GM19438 (cell line): ENCODE results near the gene MRPS24.
"Not testable (repeated sequence)": the region's sequence is repeated elsewhere in the genome, so short reads cannot be mapped to it uniquely, and the experiment has no call there.

Source experiments
- ATAC-seq: cut with Tn5 transposase; IDR thresholded peaks from one replicate; pipeline ENCODE4 v1.9.1; 2021; ENCODE audit warnings: low read depth; ENCODE audit not compliant: unreplicated experiment

The MRPS24 gene

DNA sequence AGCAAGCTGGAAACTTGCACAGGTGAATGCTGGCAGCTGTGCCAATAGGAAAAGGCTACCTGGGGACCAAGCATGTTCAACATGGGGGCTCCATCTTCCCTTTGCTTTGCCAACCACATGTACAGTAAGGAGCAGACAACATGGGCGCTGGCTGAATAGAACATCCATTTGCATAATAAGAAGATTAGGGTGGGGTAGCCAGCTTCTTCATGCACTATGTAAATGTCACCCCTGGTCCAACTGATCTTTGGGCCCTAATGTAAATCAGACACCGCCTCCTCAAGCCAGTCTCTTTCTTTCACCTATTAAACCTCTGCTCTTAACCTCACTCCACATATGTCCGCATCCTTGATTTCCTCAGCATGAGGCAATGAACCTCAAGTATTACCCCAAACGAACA is 26.0 kb downstream of the MRPS24 start:
- no peak for ATAC-seq

DNA sequence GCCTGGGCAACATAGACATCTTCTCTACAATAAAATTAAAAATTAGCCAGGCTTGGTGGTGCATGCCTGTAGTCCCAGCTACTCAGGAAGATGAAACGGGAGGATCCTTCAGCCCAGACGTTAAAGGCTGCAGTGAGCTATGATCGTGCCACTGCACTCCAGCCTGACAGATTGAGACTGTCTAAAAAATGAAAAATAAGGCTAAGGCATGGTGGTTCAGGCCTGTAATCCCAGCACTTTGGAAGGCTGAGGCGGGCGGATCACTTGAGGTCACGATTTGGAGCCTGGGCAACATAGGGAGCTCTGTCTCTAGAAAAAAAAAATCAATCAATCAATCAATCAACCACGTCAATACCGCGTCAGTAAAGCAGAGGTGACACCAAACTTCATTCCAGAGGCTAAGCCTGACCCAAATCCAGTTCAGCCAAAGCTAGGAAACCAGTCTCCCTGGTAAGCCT is 31.1 kb downstream of the MRPS24 start:
- no peak for ATAC-seq

DNA sequence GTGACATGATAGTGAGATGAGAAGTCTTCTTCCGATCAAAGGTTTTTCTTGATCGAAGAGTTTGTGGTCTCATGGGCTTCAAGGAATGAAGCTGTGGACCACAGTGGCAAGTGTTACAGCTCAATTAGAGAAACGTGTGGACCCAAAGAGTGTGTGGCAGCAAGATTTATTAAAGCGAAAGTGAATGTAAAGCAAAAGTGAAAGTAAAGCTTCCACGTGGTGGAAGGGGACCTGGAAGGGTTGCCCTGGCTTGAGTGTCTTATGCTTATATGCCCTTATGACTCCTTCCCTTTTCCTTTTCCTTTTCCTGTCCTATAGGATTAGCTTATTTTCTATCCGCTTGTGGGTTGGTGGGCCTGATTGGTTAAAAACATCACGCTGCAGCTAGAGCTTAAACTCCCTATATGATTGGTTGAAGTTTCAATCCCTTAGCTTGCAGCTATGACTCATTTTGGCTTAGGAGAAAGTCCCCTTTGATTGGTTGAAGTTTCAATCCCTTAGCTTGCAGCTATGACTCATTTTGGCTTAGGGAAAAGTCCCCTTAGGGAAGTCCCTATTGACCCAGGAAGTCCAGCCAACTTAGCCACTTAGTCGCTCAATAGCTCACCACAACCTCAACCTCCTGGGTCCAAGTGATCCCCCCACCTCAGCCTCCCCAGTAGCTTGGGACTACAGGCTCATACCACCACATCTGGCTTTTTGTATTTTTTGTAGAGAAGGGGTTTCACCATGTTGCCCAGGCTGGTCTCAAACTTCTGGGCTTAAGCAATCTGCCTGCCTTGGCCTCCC is 34.7 kb downstream of the MRPS24 start:
- ATAC-seq: peak; percentile 57

DNA sequence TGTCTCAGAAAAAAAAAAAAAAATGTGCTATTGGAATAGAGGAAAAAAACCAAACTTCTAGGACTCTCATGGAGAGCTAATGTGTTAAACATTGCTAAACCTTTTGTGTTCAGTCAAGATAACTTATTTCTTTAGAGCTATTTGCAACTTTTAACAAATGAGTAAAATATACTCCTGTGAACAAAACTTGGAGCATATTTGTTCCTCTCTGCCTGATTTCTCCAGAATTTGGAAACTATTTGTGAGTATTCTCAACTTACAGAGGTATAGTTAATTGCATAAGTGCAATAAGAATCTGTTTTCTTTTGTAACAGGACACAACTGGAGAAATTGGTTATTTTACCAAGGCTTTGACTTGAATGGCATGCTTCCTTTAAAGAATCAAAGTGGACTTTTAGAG is 38.4 kb downstream of the MRPS24 start:
- ATAC-seq: not testable (repeated sequence)

DNA sequence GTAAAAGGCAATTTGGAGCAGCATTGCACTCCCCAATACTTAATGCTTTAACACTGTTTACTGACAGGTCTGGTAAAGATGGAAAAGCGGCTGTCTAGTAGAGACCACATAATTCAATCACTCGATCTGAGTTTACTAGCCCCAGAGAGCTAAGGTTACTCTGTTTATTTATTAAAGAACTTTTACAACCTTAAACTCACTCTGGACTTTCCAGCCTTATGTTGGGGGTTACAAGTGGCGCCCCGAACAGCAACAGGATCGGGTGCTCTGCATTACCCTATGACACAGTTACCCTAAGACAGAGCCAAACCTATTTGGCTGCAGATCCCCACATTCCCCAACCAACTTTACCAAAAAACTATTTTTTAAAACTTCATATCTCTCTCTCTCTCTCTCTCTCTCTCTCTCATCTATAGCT is 43.9 kb downstream of the MRPS24 start:
- ATAC-seq: no peak

DNA sequence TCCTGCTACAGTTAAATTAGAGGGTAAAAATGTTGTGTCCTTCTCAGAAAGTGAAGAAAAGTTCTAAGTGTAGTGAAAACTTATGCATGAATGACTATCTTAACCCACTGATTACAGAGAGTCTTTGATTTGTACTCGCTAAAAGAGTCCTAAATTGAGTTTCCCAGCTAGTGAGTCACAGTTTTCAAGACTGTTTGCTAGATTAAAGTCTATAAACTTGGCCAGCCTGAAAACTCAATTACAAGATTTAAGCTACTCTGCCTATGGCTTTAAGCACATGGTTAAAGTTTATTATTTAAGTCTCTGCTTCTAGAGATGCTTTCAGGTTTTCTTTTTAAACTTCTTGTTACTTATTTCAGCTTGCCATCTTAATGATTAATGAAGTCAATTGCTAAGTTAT is 44.4 kb downstream of the MRPS24 start:
- ATAC-seq: no peak

DNA sequence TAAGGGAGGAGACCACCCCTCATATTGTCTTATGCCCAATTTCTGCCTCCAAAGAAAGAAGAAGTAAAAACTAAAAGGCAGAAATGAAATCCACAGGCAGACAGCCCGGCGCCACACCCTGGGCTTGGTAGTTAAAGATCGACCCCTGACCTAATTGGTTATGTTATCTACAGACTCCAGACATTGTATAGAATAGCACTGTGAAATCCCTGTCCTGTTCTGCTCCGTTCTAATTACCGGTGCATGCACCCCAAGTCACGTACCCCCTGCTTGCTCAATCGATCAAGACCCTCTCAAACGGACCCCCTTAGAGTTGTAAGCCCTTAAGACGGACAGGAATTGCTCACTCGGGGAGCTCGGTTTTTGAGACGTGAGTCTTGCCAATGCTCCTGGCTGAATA is 44.8 kb downstream of the MRPS24 start:
- ATAC-seq: not testable (repeated sequence)

DNA sequence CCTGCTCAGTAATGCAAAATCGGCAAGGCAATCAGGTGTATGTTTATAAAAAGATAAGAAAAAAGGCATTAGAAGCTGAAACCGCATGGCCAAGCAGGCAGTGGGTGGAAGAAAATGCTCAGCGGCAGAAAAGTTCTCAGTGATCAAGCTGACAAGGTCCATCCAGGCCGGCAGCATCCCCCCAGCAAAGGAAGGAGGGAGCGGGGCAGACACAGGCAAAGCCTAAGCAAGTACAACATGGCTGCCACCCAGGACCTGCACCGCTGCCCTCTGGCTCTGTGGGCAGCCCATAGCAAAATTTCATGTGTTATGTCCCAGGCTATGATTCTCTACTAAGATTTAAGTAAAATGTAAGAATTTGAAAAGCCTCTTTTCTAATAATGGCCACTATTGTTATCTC is 45.4 kb downstream of the MRPS24 start:
- no peak for ATAC-seq

DNA sequence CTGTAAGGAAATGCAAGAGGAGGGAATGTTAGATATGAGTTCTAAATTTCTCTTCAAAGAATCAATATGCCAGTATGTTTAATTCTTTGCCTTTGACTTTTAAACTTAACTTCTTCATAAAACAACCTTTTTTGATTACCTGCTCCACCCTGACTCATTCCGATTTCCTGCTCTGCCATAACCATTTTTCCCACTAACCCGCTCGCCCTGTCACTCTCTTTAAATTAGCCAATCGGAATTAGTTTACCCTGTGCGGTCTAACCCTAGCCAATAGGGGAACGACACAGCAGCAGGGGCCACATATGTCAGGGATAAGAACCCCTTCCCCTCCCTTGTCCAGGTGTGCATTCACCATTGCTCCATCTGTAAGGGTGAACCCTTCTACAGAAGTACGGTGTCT is 45.9 kb downstream of the MRPS24 start:
- not testable (repeated sequence) for ATAC-seq
